Gastrocnemius medialis (tissue), 4 donors: ENCODE results near the gene ZDHHC14.

ENCODE experiments used
- POLR2A ChIP-seq, 2 donors: fragments of 450-650 bp; IDR thresholded peaks; one replicate each; pipeline ENCODE4 v1.6.1; 2017; ENCODE audit warnings: antibody characterized with exemption in 2 of 2, mild to moderate bottlenecking in 2 of 2, moderate library complexity in 2 of 2
- TF ChIP-seq, protein P1 (sequence below), 5 experiments: fragments of 450-650 bp in 3 of 5; fragments of 200-600 bp in 2 of 5; sonication (generic) in 2 of 5; IDR thresholded peaks in 4 of 5; conservative IDR thresholded peaks in 1 of 5; 1 replicate in 4 of 5; 2 replicates in 1 of 5; pipeline ENCODE4 v1.5.1; 2016 to 2019; ENCODE audit warnings: antibody characterized with exemption in 5 of 5, mild to moderate bottlenecking in 3 of 5, moderate library complexity in 3 of 5

DNA sequence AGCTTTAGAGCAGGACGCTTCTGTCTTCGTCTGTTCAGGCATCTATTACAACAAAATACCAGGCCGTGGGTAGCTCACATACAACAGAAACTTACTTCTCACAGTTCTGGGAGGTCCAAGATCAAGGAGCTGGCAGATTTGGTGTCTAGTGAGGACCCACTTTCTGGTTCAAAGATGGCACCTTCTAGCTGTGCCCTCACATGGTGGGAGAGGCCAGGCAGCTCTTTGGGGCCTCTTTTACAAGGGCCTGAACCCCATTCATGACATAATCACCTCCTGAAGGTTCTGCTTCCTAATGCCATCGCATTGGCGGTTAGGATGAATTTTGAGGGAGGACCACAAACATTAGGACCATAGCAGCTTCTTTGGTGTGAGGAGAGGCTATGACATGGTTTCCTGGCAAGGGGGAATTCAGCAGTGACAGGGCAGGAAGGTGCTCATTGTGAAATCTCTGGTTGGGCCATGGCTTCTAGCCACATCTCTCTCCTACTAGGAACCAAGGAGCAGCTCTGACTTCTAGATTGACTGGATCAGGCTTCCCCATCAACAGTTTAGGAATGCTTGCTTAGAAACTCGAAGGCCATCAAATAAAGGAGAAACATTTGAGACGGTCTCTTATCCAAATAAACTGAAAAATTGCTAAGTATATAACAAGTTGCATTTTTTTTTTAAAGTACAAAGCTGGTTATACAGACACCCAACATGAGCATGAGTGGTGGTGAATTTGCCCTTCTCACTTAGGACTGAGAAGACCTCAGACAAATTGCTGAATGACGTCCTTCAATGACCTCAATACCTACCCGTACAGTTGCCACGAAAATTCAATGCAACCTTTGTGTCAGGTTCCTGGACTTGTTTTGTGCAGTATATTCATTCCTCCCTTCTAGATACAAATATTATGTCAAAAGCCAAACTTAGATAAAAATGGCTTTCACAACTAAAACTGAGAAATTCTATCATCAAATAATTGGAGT lies 140.7 kb downstream of the ZDHHC14 start:
- TF ChIP-seq, protein P1, sequence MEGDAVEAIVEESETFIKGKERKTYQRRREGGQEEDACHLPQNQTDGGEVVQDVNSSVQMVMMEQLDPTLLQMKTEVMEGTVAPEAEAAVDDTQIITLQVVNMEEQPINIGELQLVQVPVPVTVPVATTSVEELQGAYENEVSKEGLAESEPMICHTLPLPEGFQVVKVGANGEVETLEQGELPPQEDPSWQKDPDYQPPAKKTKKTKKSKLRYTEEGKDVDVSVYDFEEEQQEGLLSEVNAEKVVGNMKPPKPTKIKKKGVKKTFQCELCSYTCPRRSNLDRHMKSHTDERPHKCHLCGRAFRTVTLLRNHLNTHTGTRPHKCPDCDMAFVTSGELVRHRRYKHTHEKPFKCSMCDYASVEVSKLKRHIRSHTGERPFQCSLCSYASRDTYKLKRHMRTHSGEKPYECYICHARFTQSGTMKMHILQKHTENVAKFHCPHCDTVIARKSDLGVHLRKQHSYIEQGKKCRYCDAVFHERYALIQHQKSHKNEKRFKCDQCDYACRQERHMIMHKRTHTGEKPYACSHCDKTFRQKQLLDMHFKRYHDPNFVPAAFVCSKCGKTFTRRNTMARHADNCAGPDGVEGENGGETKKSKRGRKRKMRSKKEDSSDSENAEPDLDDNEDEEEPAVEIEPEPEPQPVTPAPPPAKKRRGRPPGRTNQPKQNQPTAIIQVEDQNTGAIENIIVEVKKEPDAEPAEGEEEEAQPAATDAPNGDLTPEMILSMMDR (IDR thresholded peaks at IDR 0.05 in 4 of 5, conservative IDR thresholded peaks at IDR 0.05 in 1 of 5): no peak
- TF ChIP-seq POLR2A (IDR thresholded peaks at IDR 0.05): no peak
